ENCODE results near the gene TMEM63C.

Gene TMEM63C, protein sequence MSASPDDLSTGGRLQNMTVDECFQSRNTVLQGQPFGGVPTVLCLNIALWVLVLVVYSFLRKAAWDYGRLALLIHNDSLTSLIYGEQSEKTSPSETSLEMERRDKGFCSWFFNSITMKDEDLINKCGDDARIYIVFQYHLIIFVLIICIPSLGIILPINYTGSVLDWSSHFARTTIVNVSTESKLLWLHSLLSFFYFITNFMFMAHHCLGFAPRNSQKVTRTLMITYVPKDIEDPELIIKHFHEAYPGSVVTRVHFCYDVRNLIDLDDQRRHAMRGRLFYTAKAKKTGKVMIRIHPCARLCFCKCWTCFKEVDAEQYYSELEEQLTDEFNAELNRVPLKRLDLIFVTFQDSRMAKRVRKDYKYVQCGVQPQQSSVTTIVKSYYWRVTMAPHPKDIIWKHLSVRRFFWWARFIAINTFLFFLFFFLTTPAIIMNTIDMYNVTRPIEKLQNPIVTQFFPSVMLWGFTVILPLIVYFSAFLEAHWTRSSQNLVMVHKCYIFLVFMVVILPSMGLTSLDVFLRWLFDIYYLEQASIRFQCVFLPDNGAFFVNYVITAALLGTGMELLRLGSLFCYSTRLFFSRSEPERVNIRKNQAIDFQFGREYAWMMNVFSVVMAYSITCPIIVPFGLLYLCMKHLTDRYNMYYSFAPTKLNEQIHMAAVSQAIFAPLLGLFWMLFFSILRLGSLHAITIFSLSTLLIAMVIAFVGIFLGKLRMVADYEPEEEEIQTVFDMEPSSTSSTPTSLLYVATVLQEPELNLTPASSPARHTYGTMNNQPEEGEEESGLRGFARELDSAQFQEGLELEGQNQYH

DNA sequence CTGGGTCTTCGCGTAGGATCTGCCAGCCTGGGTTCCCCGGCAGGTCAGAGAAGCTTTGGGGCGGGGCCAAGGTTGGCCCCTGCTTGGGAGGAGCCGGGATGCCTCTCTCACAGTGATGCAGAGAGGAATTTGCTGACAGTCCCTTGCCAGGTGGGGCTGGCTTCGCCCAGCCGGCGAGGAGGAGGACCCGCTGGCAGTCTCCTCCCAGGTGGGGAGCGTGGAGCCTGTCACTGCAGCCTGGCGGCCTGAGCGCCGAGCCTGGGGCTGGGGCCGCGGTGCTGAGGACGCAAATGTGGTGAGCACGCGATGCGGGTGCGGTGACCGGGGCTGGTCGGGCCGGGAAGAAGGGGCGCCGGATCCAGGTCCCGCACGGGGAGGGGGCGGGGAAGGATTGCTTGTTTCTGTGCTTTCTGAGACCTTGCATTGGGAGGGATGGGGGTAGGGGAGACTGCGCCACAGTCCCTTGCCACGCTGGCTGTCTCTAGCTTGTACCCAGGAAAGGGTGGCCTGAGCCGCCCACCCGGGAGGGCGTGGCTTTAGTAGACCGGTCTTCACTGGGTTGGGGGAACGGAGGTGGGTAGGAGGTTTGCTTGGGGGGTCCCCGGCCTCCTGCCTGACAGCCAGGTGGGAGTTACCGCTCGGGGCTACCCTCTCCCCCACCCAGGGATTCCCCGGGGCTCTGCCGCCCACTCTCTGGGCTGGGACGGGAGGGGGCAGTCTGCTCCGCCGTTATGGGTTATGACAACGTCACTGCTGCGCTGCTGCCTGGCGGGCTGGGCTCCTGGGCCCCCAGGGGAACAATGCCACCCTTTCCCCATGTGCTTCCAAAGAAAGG is at the start of gene TMEM63C:
Gene TMEM63C, plus strand, starts transcription at position 196 of the 835 bp plus-strand sequence. CDS start 37,016 bp downstream, outside the sequence.
- peak; percentile 12 for DNase-seq

DNA sequence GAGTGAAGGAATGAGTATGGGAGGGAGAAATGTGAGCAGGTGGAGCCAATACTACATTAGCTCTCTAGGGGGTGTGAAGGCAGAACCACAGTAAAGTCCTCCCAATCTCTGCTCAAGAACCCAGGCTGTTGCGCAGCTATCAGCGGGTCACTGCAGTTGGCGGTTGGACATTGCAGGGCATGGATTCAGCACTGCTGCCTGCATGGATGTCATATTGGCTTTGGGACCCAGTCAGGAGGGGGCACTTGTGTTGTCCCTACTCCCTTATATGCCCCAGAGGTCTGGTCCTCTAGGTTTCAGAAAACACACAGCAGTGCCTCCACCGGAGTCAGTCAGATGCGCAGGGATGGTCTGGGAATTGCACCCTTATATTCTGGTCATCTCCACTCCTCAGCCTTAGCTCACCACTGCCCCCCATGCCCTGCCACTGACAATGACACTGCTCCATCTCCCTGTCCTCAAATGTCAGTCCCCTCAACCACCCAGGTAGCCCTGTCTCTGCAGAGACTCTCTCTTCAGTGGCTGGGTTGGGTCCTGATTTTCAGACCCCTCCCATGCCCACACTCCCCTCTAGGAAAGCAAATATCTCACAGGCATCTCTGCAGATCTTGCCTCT is 49.6 kb upstream of the TMEM63C start:
- DNase-seq: no peak

- peak; percentile 66 for DNase-seq
Observed at GRCh38 chr14:77133720-77134338, 47.8 kb upstream of the TMEM63C start.

GRCh38 chr14:77139022-77139421 is 42.6 kb upstream of the TMEM63C start:
- DNase-seq: no peak

- peak; percentile 30 for DNase-seq
Observed at GRCh38 chr14:77139540-77140358, 41.8 kb upstream of the TMEM63C start.

- DNase-seq: no peak
Observed at GRCh38 chr14:77140359-77141213, 41.0 kb upstream of the TMEM63C start.

DNA sequence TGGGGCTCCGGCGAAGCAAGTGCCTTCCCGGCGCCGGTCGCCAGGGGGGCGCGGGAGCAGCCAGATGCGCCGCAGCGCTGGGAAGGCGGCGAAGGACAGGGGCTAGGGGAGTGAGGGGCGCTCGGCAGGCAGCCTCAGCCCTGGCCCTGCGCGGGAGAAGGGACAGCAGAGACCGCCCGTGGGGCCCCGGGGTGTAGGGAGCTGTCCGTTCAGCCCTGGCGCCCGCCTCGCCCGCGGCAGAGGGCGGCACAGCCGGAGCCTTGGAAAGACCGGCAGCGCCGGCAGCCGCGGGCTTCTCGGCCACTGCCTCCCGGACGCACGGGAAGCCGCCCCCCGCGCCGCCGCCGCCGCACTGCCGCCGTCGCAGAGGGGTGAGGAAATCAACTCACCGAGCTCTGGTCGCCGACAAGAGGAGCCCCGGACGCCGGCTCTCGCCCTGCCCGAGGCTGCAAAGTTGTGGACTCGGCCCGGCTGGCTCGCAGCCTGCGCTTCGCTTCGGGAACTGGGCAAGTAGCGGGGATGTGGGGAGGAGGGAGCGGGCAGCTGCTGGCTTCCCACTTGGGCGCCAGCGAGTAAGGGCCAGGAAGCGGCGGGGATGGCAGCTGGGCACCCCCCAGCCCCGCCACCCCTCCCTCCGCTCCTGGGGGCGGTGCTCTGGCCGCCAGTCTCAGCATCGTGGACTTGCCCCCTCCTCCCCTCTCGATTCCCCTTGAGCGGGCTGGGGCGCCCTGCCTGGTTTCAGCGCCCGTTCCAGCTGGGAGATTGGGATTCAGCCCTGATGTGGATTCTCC is 40.2 kb upstream of the TMEM63C start, which contains the start of gene ZDHHC22:
Gene ZDHHC22, minus strand, starts transcription at position 578 of the 791 bp plus-strand sequence. CDS start 2,053 bp downstream, outside the sequence.
- peak; percentile 22 for DNase-seq

- DNase-seq: no peak
Observed at GRCh38 chr14:77142005-77142800, 39.4 kb upstream of the TMEM63C start.

DNA sequence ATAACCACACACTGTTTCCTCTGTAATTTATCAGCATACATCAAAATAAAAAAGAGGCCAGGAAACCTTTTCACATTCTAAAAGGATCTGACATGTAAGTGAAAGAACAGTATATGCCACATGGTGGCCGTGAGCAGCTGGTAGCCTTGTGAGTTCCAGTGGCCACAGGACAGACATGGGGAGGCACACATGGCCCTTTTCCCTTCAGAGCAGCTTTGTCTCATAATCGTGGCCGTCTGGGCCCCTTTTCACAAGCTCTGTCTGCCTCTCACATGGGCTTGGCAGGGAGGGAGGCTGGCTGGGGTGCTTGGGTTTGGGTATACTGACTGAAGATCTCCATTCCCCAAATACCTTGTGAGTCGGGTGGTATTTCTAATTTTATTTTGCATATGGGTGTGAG is 38.5 kb upstream of the TMEM63C start:
- DNase-seq: no peak

DNA sequence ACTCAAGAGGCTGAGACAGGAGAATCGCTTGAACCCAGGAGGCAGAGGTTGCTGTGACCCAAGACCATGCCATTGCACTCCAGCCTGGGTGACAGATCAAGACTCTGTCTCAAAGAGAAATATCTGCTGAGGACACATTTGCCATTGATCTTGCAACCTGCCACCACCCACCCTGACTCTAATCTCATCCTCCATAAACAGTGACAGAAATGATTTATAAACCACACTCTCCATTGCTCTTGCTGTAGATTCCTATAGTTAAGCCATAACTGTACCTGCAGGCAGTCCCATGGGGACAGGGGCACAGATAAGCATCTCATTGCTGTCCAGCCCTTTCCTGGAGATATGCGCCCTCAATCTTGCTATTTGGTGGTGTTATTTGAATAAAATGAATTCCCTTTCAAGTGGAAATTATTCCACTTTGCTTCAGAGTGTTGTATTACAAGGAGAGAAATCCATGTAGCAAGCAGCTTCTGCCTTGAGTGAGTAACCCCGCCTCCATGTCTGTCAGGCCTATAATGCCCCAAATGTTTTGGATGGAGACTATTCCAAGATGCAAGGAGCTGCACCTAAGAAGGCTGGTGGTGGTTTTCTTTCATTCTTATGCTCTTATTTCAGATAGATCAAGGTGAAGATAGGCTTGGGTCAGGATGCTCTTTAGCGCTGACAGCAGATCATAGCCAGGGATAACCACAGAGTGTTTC is 37.0 kb upstream of the TMEM63C start:
- no peak for DNase-seq

DNA sequence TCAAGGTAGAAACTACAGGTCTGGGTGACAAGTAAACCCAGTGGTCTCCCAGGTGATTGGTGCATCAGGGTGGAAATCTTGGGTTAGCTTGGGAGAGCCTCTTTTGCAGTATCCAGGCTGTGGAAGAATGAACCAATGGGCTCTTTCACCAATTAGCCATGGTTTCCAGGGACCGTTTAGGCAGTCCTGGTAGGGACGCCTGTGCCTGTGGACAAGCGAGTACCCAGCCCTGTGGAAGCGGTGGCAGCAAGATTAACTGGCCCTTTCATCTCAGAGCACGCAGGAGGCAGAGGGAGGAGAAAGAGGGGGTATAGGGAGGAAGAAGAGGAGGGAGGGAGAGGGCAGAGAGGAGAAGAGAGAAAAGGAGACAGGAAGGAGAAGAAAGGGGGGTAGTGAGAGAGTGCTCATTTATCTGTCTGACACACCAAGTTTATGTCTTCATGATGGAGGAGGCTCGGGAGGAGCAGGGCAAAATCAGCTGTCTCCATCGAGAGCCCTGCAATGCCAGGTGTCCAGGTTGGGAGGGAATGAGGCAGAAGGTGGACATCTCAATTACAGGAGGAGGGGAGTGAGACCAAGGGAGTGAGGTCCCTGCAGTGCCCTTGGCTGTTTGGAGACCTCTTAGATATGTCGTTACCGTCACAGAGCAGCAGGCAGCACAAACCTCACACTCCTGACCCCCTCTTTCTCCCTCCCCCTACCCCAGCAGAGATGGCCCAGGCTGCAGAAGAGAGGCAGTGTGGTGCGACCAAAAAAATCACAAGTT is 35.4 kb upstream of the TMEM63C start:
- DNase-seq: no peak

- no peak for DNase-seq
Observed at GRCh38 chr14:77148510-77149231, 32.9 kb upstream of the TMEM63C start.

DNA sequence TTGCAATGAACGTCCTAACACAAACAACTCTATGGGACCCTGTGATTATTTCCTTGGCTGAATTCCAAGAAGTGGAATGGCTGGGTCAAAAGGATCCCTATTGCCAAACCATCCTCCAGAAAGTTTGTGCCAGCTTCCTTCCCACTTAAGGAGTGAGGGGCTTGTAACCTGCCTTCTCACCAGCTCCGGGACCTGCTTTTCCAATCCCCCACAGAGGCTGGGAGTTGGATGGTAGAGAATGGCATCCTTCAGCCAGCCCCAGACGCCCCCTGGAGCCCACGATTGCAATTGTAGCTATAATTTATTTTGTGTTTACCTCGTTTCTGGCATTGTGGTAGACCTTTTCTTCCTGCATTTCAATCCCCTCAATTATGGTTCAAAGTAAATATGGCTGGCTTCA is 30.4 kb upstream of the TMEM63C start:
- no peak for DNase-seq

- peak; percentile 13 for DNase-seq
Observed at GRCh38 chr14:77151918-77152588, 29.5 kb upstream of the TMEM63C start.

- no peak for DNase-seq
Observed at GRCh38 chr14:77153802-77154201, 27.8 kb upstream of the TMEM63C start.

DNA sequence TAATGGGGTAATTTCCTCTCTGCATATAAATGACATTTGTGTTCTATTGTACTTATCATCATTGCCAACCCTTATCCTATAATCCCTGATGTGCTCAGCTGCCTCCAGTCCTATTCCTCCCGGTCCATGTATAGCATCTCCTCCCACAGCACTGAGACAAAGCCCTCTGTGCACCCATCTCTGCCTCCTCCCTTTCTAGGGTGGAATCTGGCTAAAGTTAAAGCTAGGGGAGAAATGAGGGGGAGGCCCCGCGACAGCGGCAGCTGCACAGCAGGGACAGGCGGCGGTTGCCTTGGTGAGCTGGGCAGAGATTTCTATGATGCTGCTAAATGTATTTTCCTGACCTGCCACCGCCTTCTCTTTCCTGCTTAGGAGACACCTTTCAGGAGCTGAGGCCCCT is 27.2 kb upstream of the TMEM63C start:
- DNase-seq: no peak

All from fibroblast of skin of right biceps (primary cell).